ENCODE data around the gene ASB16.
"Not testable (repeated sequence)": the region's sequence is repeated elsewhere in the genome, so short reads cannot be mapped to it uniquely, and the experiment has no call there.

Gene ASB16

GRCh38 chr17:44149066-44149465 lies 21.4 kb upstream of the ASB16 start:
- not testable (repeated sequence) for DNase-seq

GRCh38 chr17:44149750-44150329 lies 20.7 kb upstream of the ASB16 start:
- DNase-seq: no peak

GRCh38 chr17:44152875-44153274 lies 17.6 kb upstream of the ASB16 start:
- no peak for DNase-seq

- DNase-seq: no peak
Observed at GRCh38 chr17:44155488-44155887, 15.0 kb upstream of the ASB16 start.

- DNase-seq: no peak
Observed at GRCh38 chr17:44159519-44160210, 10.8 kb upstream of the ASB16 start.

GRCh38 chr17:44164476-44164875 lies 6.0 kb upstream of the ASB16 start:
- DNase-seq: no peak

GRCh38 chr17:44167181-44167861 lies 3.2 kb upstream of the ASB16 start:
- DNase-seq: no peak

- no peak for DNase-seq
Observed at GRCh38 chr17:44170135-44170498, 387 bp upstream of the ASB16 start.

GRCh38 chr17:44171931-44172455 lies 1.5 kb downstream of the ASB16 start:
- no peak for DNase-seq

- no peak for DNase-seq
Observed at GRCh38 chr17:44174427-44174826, 3.9 kb downstream of the ASB16 start.

- no peak for DNase-seq
Observed at GRCh38 chr17:44176257-44176656, 5.8 kb downstream of the ASB16 start.

- no peak for DNase-seq
Observed at GRCh38 chr17:44176671-44177501, 6.4 kb downstream of the ASB16 start.

- DNase-seq: no peak
Observed at GRCh38 chr17:44177640-44178039, 7.1 kb downstream of the ASB16 start.

GRCh38 chr17:44178133-44178532 lies 7.6 kb downstream of the ASB16 start:
- DNase-seq: no peak

- no peak for DNase-seq
Observed at GRCh38 chr17:44183024-44183423, 12.5 kb downstream of the ASB16 start.

- DNase-seq: no peak
Observed at GRCh38 chr17:44184212-44184810, 13.8 kb downstream of the ASB16 start.

- DNase-seq: peak; percentile 99
Observed at GRCh38 chr17:44186307-44187130, 16.0 kb downstream of the ASB16 start, which contains the start of gene TMUB2. TSS of gene TMUB2 (plus strand) at chr17:44186972. CDS start at chr17:44187709, 737 bp downstream.

- DNase-seq: no peak
Observed at GRCh38 chr17:44187131-44187899, 16.8 kb downstream of the ASB16 start.

- no peak for DNase-seq
Observed at GRCh38 chr17:44188576-44189403, 18.3 kb downstream of the ASB16 start.

GRCh38 chr17:44190481-44190880 lies 20.0 kb downstream of the ASB16 start:
- DNase-seq: no peak
